NCI-H2029 (cell line): ENCODE results near the gene TMEM207.
"Not testable (repeated sequence)": the region's sequence is repeated elsewhere in the genome, so short reads cannot be mapped to it uniquely, and the experiment has no call there.

ENCODE experiments used
- DNase-seq: peaks from one replicate; lab custom pipeline; 2025; lab: John Stamatoyannopoulos, UW

TMEM207 gene

GRCh38 chr3:190449801-190450200 is at the start of gene TMEM207:
TSS of gene TMEM207 (minus strand) at chr3:190449901. CDS start at chr3:190449809, 92 bp downstream.
- no peak for DNase-seq

- DNase-seq: no peak
Measured at GRCh38 chr3:190499122-190499521, 49.4 kb upstream of the TMEM207 start.

- no peak for DNase-seq
Measured at GRCh38 chr3:190498293-190498692, 48.6 kb upstream of the TMEM207 start.

- no peak for DNase-seq
Measured at GRCh38 chr3:190497811-190498210, 48.1 kb upstream of the TMEM207 start.

- no peak for DNase-seq
Measured at GRCh38 chr3:190496859-190497258, 47.2 kb upstream of the TMEM207 start.

GRCh38 chr3:190495796-190496195 is 46.1 kb upstream of the TMEM207 start:
- no peak for DNase-seq

GRCh38 chr3:190495354-190495753 is 45.7 kb upstream of the TMEM207 start:
- DNase-seq: no peak

- DNase-seq: no peak
Measured at GRCh38 chr3:190494907-190495306, 45.2 kb upstream of the TMEM207 start.

GRCh38 chr3:190492966-190493365 is 43.3 kb upstream of the TMEM207 start:
- no peak for DNase-seq

- no peak for DNase-seq
Measured at GRCh38 chr3:190492129-190492528, 42.4 kb upstream of the TMEM207 start.

- no peak for DNase-seq
Measured at GRCh38 chr3:190491533-190492054, 41.9 kb upstream of the TMEM207 start.

GRCh38 chr3:190486908-190487607 is 37.4 kb upstream of the TMEM207 start:
- DNase-seq: no peak

GRCh38 chr3:190486533-190486864 is 36.8 kb upstream of the TMEM207 start:
- no peak for DNase-seq

GRCh38 chr3:190485830-190486532 is 36.3 kb upstream of the TMEM207 start:
- no peak for DNase-seq

- no peak for DNase-seq
Measured at GRCh38 chr3:190481779-190482178, 32.1 kb upstream of the TMEM207 start.

GRCh38 chr3:190473261-190473660 is 23.6 kb upstream of the TMEM207 start:
- not testable (repeated sequence) for DNase-seq

- DNase-seq: no peak
Measured at GRCh38 chr3:190467922-190468321, 18.2 kb upstream of the TMEM207 start.

GRCh38 chr3:190458040-190458439 is 8.3 kb upstream of the TMEM207 start:
- no peak for DNase-seq

- DNase-seq: no peak
Measured at GRCh38 chr3:190456770-190457169, 7.1 kb upstream of the TMEM207 start.

- DNase-seq: no peak
Measured at GRCh38 chr3:190455828-190456227, 6.1 kb upstream of the TMEM207 start.

- DNase-seq: no peak
Measured at GRCh38 chr3:190448256-190448655, 1.4 kb downstream of the TMEM207 start.

- DNase-seq: no peak
Measured at GRCh38 chr3:190446573-190447279, 3.0 kb downstream of the TMEM207 start.
